ENCODE measurements around the gene BTBD16. TPM values are rescaled to one million over a fixed set of nuclear protein-coding genes. Genes with fewer than 3 reads are reported as not detected.

Gene BTBD16
- total RNA-seq, 1 donor: not detected

DNA sequence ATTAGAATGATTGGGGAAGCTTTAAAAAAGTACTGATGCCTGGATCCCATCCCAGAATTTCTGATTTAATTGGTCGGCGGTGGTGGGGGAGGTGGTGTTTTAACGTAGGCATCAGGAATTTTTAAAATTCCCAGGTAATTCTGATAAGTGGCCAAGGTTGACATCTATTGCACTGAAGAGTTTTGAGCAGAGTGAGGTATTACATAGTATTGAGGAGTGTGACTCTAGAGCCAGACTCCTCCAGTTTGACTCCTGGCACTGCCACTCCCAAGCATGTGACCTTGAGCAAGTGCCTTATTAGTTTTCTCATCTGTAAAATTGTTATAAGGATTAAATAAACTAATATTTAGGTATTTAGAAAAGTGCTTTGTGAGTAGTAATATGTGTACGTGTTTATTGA is 109.6 kb downstream of the BTBD16 start:
- peaks cover 33% of the 10 kb centered on the region for H4K20me1 ChIP-seq (ENCODE audit: insufficient read depth, low read length)
- H3K9me3 ChIP-seq (ENCODE audit: low read depth, low read length): no peaks in the 10 kb centered on the region
- H2AFZ ChIP-seq (ENCODE audit: low read length): no peak overlapping the region
- no peak for DNase-seq (ENCODE audit: insufficient read length, low spot score, missing footprints)
- H3K4me1 ChIP-seq (ENCODE audit: insufficient read depth, low read length): no peaks in the 10 kb centered on the region
- peaks cover 45% of the 10 kb centered on the region for H3K79me2 ChIP-seq (ENCODE audit: insufficient read depth, low read length)
- no peaks in the 10 kb centered on the region for H3K27me3 ChIP-seq (ENCODE audit: insufficient read depth, low read length)
- no peak for TF ChIP-seq CTCF (IDR thresholded peaks at IDR 0.05; ENCODE audit: extremely low read depth, low read depth, low read length)
- no peak overlapping the region for H3K27ac ChIP-seq (ENCODE audit: low read depth, low read length)
- no peak overlapping the region for H3K4me2 ChIP-seq (ENCODE audit: insufficient read depth, low read length)
- H3K36me3 ChIP-seq (ENCODE audit: insufficient read depth, low read length): no peaks in the 10 kb centered on the region
- H3K4me3 ChIP-seq (ENCODE audit: insufficient read depth, low read length): no peak overlapping the region

DNA sequence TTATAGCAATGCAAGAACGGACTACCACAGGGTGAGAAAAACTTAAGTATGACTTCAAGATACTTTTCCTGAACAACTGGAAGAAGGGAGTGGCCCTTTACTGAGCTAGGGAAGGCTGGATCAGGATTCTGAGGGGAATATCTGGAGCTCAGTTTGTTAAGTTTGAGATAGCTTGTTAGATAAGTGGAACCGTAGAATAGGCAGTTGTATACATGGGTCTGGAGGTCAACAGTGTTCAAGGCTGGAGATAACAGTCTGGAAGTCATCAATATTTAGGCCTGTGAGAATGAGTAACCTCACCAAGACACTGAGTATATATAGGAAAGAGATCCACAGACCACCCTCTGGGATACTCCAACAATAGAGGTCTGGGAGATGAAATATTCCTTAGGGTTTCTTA is 110.6 kb downstream of the BTBD16 start:
- no peak overlapping the region for H3K4me3 ChIP-seq (ENCODE audit: insufficient read depth, low read length)
- H3K36me3 ChIP-seq (ENCODE audit: insufficient read depth, low read length): no peaks in the 10 kb centered on the region
- H3K9me3 ChIP-seq (ENCODE audit: low read depth, low read length): no peaks in the 10 kb centered on the region
- peaks cover 46% of the 10 kb centered on the region for H3K79me2 ChIP-seq (ENCODE audit: insufficient read depth, low read length)
- no peaks in the 10 kb centered on the region for H3K27me3 ChIP-seq (ENCODE audit: insufficient read depth, low read length)
- H3K4me1 ChIP-seq (ENCODE audit: insufficient read depth, low read length): no peaks in the 10 kb centered on the region
- TF ChIP-seq CTCF (IDR thresholded peaks at IDR 0.05; ENCODE audit: extremely low read depth, low read depth, low read length): no peak
- no peak overlapping the region for H3K27ac ChIP-seq (ENCODE audit: low read depth, low read length)
- H2AFZ ChIP-seq (ENCODE audit: low read length): no peak overlapping the region
- no peak for DNase-seq (ENCODE audit: insufficient read length, low spot score, missing footprints)
- no peak overlapping the region for H3K4me2 ChIP-seq (ENCODE audit: insufficient read depth, low read length)
- peaks cover 33% of the 10 kb centered on the region for H4K20me1 ChIP-seq (ENCODE audit: insufficient read depth, low read length)

DNA sequence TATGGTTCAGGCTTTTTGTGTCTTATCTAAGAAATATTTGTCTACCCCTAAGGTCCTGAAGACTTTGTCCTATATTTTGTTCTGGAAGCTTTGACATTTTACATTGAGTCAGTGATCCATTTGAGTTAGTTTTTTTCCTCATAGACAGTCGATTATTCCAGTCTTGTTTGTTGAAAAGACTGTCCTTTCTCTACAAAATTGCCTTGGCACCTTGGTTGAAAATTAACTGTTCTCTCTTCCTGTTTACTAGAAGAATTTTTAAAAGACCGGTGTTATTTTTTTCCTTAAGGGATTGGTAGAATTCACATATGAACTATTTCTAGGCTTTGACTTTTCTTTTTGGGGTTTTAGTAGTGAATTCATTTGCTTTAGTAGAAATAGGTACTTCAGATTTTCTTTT is 115.4 kb downstream of the BTBD16 start:
- no peaks in the 10 kb centered on the region for H3K9me3 ChIP-seq (ENCODE audit: low read depth, low read length)
- H3K36me3 ChIP-seq (ENCODE audit: insufficient read depth, low read length): no peaks in the 10 kb centered on the region
- H3K27me3 ChIP-seq (ENCODE audit: insufficient read depth, low read length): no peaks in the 10 kb centered on the region
- no peak overlapping the region for H2AFZ ChIP-seq (ENCODE audit: low read length)
- H3K79me2 ChIP-seq (ENCODE audit: insufficient read depth, low read length): peaks cover 44% of the 10 kb centered on the region
- H3K4me3 ChIP-seq (ENCODE audit: insufficient read depth, low read length): no peak overlapping the region
- H3K4me1 ChIP-seq (ENCODE audit: insufficient read depth, low read length): no peaks in the 10 kb centered on the region
- TF ChIP-seq CTCF (IDR thresholded peaks at IDR 0.05; ENCODE audit: extremely low read depth, low read depth, low read length): no peak
- DNase-seq (ENCODE audit: insufficient read length, low spot score, missing footprints): no peak
- H3K27ac ChIP-seq (ENCODE audit: low read depth, low read length): no peak overlapping the region
- H4K20me1 ChIP-seq (ENCODE audit: insufficient read depth, low read length): peaks cover 25% of the 10 kb centered on the region
- H3K4me2 ChIP-seq (ENCODE audit: insufficient read depth, low read length): no peak overlapping the region

- H4K20me1 ChIP-seq (ENCODE audit: insufficient read depth, low read length): peaks cover 19% of the 10 kb centered on the region
- peaks cover 40% of the 10 kb centered on the region for H3K79me2 ChIP-seq (ENCODE audit: insufficient read depth, low read length)
- no peaks in the 10 kb centered on the region for H3K9me3 ChIP-seq (ENCODE audit: low read depth, low read length)
- no peak overlapping the region for H3K4me2 ChIP-seq (ENCODE audit: insufficient read depth, low read length)
- no peak for DNase-seq (ENCODE audit: insufficient read length, low spot score, missing footprints)
- no peak overlapping the region for H3K27ac ChIP-seq (ENCODE audit: low read depth, low read length)
- H3K4me3 ChIP-seq (ENCODE audit: insufficient read depth, low read length): no peak overlapping the region
- H3K4me1 ChIP-seq (ENCODE audit: insufficient read depth, low read length): no peaks in the 10 kb centered on the region
- no peaks in the 10 kb centered on the region for H3K27me3 ChIP-seq (ENCODE audit: insufficient read depth, low read length)
- TF ChIP-seq CTCF (IDR thresholded peaks at IDR 0.05; ENCODE audit: extremely low read depth, low read depth, low read length): no peak
- no peaks in the 10 kb centered on the region for H3K36me3 ChIP-seq (ENCODE audit: insufficient read depth, low read length)
- no peak overlapping the region for H2AFZ ChIP-seq (ENCODE audit: low read length)
These were observed 116.5 kb downstream of the BTBD16 start for GRCh38 chr10:122387572-122387971.

Small RNAs within 50 kb of the gene (small RNA-seq; reads per million reads assigned to genes)
- gene RNU6-728P: not detected

Other genes starting within 250 kb of the BTBD16 start
- 17.4 and 19.7 TPM in 2 replicates for gene PLEKHA1, start 103.4 kb downstream of the BTBD16 start, total RNA-seq
- not detected in 2 replicates for gene ARMS2, start 183.4 kb downstream of the BTBD16 start, total RNA-seq
- 392 and 413 TPM in 2 replicates for gene HTRA1, start 190.3 kb downstream of the BTBD16 start, total RNA-seq